K562 (cell line): Measurements from ENCODE around the gene SERPINE2. TPM values are rescaled to one million over a fixed set of nuclear protein-coding genes. Genes with fewer than 3 reads are reported as not detected.

Experiments used
- ATF1 ChIP-seq, 2 experiments: fragments of 450-650 bp in 1 of 2; IDR thresholded peaks; 2 replicates each; pipeline ENCODE4 v1.6.1; 2016; ENCODE audit warnings: missing compliant biosample characterization in 1 of 2, missing genetic modification characterization in 1 of 2
- CBX3 ChIP-seq, 2 experiments: IDR thresholded peaks; 1 replicate in 1 of 2; 2 replicates in 1 of 2; pipeline ENCODE4 v1.6.1; 2012; ENCODE audit warnings: inconsistent platforms in 2 of 2, low read length in 2 of 2, borderline replicate concordance in 1 of 2, control low read depth in 1 of 2
- CCNT2 ChIP-seq: IDR thresholded peaks from 2 replicates; pipeline ENCODE4 v1.6.1; 2011; ENCODE audit warnings: borderline replicate concordance, low read depth, mild to moderate bottlenecking, moderate library complexity, mixed read lengths, low read length; ENCODE audit not compliant: insufficient read length; ENCODE audit errors: extremely low read depth
- CXXC5 ChIP-seq: fragments of 250-450 bp; sonication (Bioruptor Pico); IDR thresholded peaks from 2 replicates; pipeline ENCODE4 v1.8.0; 2022; ENCODE audit warnings: inconsistent platforms, mild to moderate bottlenecking, moderate library complexity
- DACH1 ChIP-seq: fragments of 450-650 bp; IDR thresholded peaks from 2 replicates; pipeline ENCODE4 v1.6.1; 2018; ENCODE audit not compliant: partially characterized antibody
- E2F3 ChIP-seq: fragments of 250-450 bp; sonication (Bioruptor Pico); IDR thresholded peaks from 2 replicates; pipeline ENCODE4 v1.4.0; 2020; ENCODE audit warnings: mild to moderate bottlenecking
- EGR1 ChIP-seq: fragments of 450-650 bp; conservative IDR thresholded peaks from 2 replicates; pipeline ENCODE4 v1.6.1; 2017; ENCODE audit warnings: mild to moderate bottlenecking
- FOXJ2 ChIP-seq: fragments of 200-800 bp; sonication (Bioruptor generic); IDR thresholded peaks from 2 replicates; pipeline ENCODE4 v1.6.1; 2016; ENCODE audit warnings: missing genetic modification characterization, missing compliant biosample characterization
- KLF10 ChIP-seq: fragments of 250-450 bp; sonication (Bioruptor Pico); IDR thresholded peaks from 2 replicates; pipeline ENCODE4 v1.6.1; 2021; ENCODE audit warnings: matching md5 sums
- MTA3 ChIP-seq: fragments of 450-650 bp; formaldehyde crosslinking; IDR thresholded peaks from 2 replicates; pipeline ENCODE4 v1.6.1; 2017; ENCODE audit warnings: mild to moderate bottlenecking, borderline replicate concordance
- RAD21 ChIP-seq, 2 experiments: fragments of 250-450 bp in 1 of 2; fragments of 450-650 bp in 1 of 2; sonication (Bioruptor Pico) in 1 of 2; formaldehyde crosslinking in 1 of 2; IDR thresholded peaks in 1 of 2; conservative IDR thresholded peaks in 1 of 2; 2 replicates each; pipeline versions ENCODE4 v1.4.0 to v1.8.0; 2020 to 2022; ENCODE audit warnings: mild to moderate bottlenecking in 2 of 2, moderate library complexity in 1 of 2
- RBM22 ChIP-seq: fragments of 200-400 bp; formaldehyde crosslinking; IDR thresholded peaks from 2 replicates; pipeline ENCODE4 v1.6.1; 2018; ENCODE audit warnings: low read length, low read depth; ENCODE audit not compliant: poor library complexity, severe bottlenecking
- SMAD2 ChIP-seq: fragments of 150-350 bp; IDR thresholded peaks from 2 replicates; pipeline ENCODE4 v1.6.1; 2014; ENCODE audit warnings: low read depth, mild to moderate bottlenecking, low read length
- SRF ChIP-seq, 2 experiments: fragments of 250-450, 450-650 bp in 1 of 2; sonication (Bioruptor Pico) in 1 of 2; sonication (generic) in 1 of 2; formaldehyde crosslinking; IDR thresholded peaks; 2 replicates each; pipeline versions ENCODE4 v1.5.0 to v1.5.1; 2020 to 2022; ENCODE audit warnings: mild to moderate bottlenecking in 1 of 2, missing genetic modification reagents in 1 of 2
- SRSF9 ChIP-seq: fragments of 200-400 bp; formaldehyde crosslinking; IDR thresholded peaks from 2 replicates; pipeline ENCODE4 v1.6.1; 2017; ENCODE audit warnings: low read depth, low read length, borderline replicate concordance
- THAP7 ChIP-seq: fragments of 250-450 bp; sonication (Bioruptor Pico); IDR thresholded peaks from 2 replicates; pipeline ENCODE4 v1.5.0; 2021
- VEZF1 ChIP-seq: fragments of 200-800 bp; sonication (Bioruptor generic); IDR thresholded peaks from 2 replicates; pipeline ENCODE4 v1.6.1; 2017; ENCODE audit warnings: missing genetic modification characterization, missing compliant biosample characterization
- ZKSCAN8 ChIP-seq: fragments of 200-800 bp; sonication (Bioruptor generic); IDR thresholded peaks from 2 replicates; pipeline ENCODE4 v1.6.1; 2016; ENCODE audit warnings: missing genetic modification characterization, missing compliant biosample characterization
- ZNF431 ChIP-seq: sonication (generic); formaldehyde crosslinking; IDR thresholded peaks from 2 replicates; pipeline ENCODE4 v1.8.0; 2022; ENCODE audit warnings: mild to moderate bottlenecking, missing genetic modification reagents
- polyA plus RNA-seq, 8 experiments: library from polyadenylated mRNA; depleted of rRNA in 4 of 8; stranded (reverse) in 5 of 8; unstranded in 3 of 8; fragments of >200 nt; fragmentation: Nextera tagmentation in 2 of 8; fragmentation: Illumina TruSeq in 1 of 8; extraction: Ambion mirVana in 2 of 8; extraction: Trizol in 1 of 8; gene quantifications; 2 replicates each; pipeline versions ENCODE4 v1.2.1 to v1.2.3, GENCODE V29; 2011 to 2014; ENCODE audit warnings: inconsistent platforms in 1 of 8, missing spikeins in 1 of 8
- total RNA-seq, 7 experiments: library from RNA; depleted of rRNA in 6 of 7; stranded (reverse); fragments of >200 nt in 6 of 7; fragmentation: Illumina TruSeq in 2 of 7; extraction: Trizol in 2 of 7; gene quantifications; 2 replicates each; pipeline versions ENCODE4 v1.2.1 to v1.2.3, GENCODE V29; 2011 to 2021; ENCODE audit warnings: low replicate concordance in 1 of 7
- TF ChIP-seq, protein P1 (sequence below): fragments of 450-650 bp; IDR thresholded peaks from 2 replicates; pipeline ENCODE4 v1.6.1; 2017; ENCODE audit warnings: antibody characterized with exemption, mild to moderate bottlenecking

The SERPINE2 gene
- total and polyA plus RNA-seq, 9 of the 15 experiments (the other 6 are each of a cell fraction or from before 2014, with no cell fraction given) = 0.03 to 0.16 (median 0.13) TPM; not detected in 6

DNA sequence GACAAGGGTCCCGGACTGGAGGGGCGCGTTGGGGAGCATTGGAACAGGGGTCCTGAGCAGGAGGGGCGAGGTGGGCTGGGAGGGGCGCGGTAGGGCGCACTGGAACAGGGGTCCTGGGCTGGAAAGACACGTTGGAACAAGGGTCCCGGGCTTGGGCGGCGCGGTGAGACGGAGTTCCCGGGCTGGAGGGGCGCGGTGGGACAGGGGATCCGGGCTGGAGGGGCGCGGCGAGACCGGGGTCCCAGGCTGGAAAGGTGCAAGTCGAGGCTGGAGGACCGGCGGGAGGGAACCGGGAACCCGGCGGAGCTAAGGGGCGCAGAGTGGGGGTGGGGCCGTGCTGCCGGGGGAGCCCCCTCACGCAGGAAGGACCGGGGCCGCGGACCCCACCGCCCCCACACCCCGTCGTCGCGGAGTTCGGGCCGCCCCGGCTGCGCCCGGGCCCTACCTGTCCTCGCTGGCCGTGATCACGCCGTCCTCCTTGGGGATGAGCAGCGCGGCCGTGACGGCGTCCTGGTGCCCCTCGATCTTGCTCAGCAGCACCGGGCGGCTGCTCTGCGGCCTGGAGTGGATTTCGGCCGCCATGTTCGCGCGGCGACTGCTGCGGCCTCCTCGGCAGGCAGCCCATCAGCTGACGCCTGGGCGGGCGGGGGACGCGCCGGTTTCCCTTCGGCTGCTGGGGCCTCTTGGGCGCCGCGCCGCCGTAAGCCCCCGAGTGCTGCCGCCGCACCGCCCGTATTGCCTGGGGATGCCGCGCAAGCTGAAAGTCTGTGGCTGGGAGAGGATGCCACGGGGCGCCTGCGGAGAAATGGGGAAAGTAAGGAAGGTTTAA lies 94.2 kb downstream of the SERPINE2 start, which contains the start of gene WDFY1 (continued):
- TF ChIP-seq CBX3 (IDR thresholded peaks at IDR 0.05; ENCODE audit: borderline replicate concordance in 1 of 2, low read length in 2 of 2) (peak in 1 of 2 experiments; percentile 74; a peak in 1 of 3 replicates), ZKSCAN8 (CRISPR knock-in tag) (no peak), CCNT2 (peak; percentile 95), FOXJ2 (no peak), DACH1 (peak; percentile 87), MTA3 (peak; percentile 61), VEZF1 (CRISPR knock-in tag) (peak; percentile 71), SRF (CRISPR knock-in tag; IDR thresholded peaks at IDR 0.05) (peak in 1 of 2 experiments; percentile 29; a peak in 1 of 4 replicates), ZNF431 (CRISPR knock-in tag) (0 out of 2 replicates have a peak, but pooled peaks have one; percentile 44), EGR1 (peak; percentile 79), RBM22 (no peak), ATF1 (CRISPR knock-in tag; IDR thresholded peaks at IDR 0.05) (no peak), ATF1 (tag; IDR thresholded peaks at IDR 0.05) (peak; percentile 43; the same call in 1 of the 2 replicates), KLF10 (CRISPR knock-in tag) (no peak), SMAD2 (no peak), CXXC5 (peak; percentile 84), E2F3 (peak; percentile 52; the same call in 1 of the 2 replicates), RAD21 (CRISPR knock-in tag; conservative IDR thresholded peaks at IDR 0.05 in 1 of 2, IDR thresholded peaks at IDR 0.05 in 1 of 2) (peak; percentile 7 to 19; a peak in 1 of 4 replicates), THAP7 (no peak), SRSF9 (no peak)
- TF ChIP-seq, protein P1, sequence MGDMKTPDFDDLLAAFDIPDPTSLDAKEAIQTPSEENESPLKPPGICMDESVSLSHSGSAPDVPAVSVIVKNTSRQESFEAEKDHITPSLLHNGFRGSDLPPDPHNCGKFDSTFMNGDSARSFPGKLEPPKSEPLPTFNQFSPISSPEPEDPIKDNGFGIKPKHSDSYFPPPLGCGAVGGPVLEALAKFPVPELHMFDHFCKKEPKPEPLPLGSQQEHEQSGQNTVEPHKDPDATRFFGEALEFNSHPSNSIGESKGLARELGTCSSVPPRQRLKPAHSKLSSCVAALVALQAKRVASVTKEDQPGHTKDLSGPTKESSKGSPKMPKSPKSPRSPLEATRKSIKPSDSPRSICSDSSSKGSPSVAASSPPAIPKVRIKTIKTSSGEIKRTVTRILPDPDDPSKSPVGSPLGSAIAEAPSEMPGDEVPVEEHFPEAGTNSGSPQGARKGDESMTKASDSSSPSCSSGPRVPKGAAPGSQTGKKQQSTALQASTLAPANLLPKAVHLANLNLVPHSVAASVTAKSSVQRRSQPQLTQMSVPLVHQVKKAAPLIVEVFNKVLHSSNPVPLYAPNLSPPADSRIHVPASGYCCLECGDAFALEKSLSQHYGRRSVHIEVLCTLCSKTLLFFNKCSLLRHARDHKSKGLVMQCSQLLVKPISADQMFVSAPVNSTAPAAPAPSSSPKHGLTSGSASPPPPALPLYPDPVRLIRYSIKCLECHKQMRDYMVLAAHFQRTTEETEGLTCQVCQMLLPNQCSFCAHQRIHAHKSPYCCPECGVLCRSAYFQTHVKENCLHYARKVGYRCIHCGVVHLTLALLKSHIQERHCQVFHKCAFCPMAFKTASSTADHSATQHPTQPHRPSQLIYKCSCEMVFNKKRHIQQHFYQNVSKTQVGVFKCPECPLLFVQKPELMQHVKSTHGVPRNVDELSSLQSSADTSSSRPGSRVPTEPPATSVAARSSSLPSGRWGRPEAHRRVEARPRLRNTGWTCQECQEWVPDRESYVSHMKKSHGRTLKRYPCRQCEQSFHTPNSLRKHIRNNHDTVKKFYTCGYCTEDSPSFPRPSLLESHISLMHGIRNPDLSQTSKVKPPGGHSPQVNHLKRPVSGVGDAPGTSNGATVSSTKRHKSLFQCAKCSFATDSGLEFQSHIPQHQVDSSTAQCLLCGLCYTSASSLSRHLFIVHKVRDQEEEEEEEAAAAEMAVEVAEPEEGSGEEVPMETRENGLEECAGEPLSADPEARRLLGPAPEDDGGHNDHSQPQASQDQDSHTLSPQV = no peak
